GM18499 (cell line): ENCODE measurements around the gene SPTBN1.

Experiments
- ATAC-seq: cut with Tn5 transposase; IDR thresholded peaks from one replicate; pipeline ENCODE4 v1.9.1; 2021; ENCODE audit warnings: moderate number of reproducible peaks; ENCODE audit not compliant: insufficient read depth, unreplicated experiment

SPTBN1 gene

GRCh38 chr2:54582987-54583386, 126.9 kb downstream of the SPTBN1 start:
- ATAC-seq = no peak

DNA sequence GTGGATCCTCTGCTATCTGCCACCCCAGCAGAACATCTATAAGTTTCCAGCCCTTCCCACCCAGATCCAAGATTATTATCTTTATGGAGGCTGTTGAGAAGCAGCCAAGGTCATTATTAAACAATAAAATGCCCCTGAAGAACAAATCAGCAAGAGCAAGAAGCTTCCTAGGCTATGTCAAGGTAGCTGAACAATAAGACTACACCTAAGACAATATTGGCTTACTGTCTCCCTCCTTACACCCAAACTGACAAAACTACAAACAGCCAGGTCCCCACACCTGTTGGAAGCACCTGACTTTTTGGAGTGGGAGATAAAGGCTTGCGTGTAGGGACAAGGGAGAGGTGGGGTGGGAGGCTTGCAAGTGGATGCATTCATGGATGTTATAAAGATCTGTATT, 128.5 kb downstream of the SPTBN1 start:
- no peak for ATAC-seq

DNA sequence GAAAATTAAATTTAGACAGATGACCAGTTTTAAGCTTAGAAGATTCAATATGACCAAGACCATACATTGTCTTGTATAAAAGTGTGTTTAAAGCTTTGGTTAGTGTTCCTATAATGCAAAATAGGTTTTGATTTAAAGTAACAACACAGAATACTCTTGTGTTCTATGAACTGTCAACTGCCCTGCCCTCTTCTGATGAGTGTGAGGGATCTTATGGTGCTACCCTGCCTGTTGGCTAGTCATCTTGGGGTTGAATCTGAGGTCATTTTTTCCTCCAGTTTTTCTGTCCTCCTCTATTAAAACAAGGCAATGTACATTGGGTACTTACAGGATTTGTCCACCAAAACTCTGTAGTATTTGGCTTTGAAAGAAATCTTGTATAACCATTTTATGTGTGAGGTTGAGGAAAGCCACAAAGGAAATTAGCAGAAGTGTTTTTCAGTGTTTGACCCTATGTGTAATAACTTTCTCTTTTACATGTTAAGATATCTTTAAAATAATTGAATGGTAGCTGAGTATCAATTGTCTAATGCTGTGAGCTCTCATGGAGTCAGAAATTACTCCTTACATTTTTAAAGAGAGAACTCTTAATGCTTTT, 129.1 kb downstream of the SPTBN1 start:
- no peak for ATAC-seq

GRCh38 chr2:54586062-54586461, 129.9 kb downstream of the SPTBN1 start:
- ATAC-seq = no peak

GRCh38 chr2:54586494-54586893, 130.4 kb downstream of the SPTBN1 start:
- no peak for ATAC-seq

- no peak for ATAC-seq
Measured at GRCh38 chr2:54587171-54588016, 131.3 kb downstream of the SPTBN1 start.

- ATAC-seq = peak; percentile 40
Measured at GRCh38 chr2:54588244-54588899, 132.2 kb downstream of the SPTBN1 start.

- no peak for ATAC-seq
Measured at GRCh38 chr2:54589038-54589339, 132.9 kb downstream of the SPTBN1 start.

DNA sequence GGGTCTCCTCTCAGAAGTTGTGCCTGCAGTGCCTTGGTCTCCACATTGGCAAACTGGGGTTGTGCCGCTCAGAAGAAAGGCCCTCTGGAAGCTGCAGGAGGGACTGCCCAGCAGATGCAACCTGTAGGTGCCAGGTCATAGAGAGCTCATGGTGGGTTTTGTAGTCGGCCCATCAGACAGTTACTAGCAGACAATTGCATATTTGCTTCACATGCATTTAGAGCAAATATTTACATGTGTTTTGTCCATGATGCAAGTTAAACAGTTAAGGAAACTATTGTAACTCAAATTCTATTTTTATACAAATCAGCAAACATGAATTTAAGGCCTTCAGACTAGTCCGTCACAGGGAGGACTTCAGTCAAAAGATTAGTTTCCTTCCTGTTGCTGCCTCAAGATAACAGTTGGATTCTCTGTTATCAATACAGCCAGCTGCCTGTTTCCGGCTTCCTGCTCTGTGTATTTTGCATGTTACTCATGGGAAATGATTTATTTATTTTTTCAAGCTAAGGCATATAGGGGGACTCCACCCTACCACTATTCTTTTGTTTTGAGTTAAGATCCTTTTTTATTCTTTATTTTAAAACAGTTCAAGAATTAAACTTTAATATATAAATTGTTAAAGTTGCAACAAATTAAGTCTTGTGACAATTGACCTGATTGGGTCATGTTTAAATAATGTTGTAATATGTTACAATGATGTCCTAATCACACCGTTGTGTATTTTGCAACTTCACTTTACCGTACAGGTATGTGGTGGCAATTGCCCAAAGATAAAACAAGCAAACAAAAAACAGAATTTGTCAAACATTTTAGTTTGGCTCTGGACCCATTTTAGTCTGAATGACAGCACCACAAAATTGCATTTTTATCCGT, 133.5 kb downstream of the SPTBN1 start:
- peak; percentile 41 for ATAC-seq

- no peak for ATAC-seq
Measured at GRCh38 chr2:54590216-54591120, 134.3 kb downstream of the SPTBN1 start.

GRCh38 chr2:54591551-54591950, 135.4 kb downstream of the SPTBN1 start:
- ATAC-seq = no peak

DNA sequence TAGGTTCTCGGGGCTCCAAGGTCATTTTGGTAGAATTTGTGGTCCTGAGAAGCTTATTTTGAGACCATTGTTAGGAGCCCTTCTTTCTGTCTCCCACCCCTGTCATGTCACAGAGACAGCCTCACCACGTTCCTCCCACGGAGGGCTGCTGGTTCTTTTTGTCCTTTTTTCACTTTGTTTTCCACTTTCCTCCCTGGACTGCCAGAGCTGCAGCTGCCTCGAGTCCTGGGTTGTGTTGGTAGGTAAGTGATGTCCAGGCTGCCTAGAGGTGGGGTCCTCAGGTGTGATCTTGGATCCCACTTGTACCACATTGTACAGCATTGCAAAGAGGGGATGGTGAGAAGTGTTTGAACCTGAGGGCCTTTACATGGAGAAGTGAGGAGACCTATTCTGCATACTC, 137.1 kb downstream of the SPTBN1 start:
- no peak for ATAC-seq

- ATAC-seq = no peak
Measured at GRCh38 chr2:54594048-54594447, 137.9 kb downstream of the SPTBN1 start.

- no peak for ATAC-seq
Measured at GRCh38 chr2:54595161-54595803, 139.2 kb downstream of the SPTBN1 start.

DNA sequence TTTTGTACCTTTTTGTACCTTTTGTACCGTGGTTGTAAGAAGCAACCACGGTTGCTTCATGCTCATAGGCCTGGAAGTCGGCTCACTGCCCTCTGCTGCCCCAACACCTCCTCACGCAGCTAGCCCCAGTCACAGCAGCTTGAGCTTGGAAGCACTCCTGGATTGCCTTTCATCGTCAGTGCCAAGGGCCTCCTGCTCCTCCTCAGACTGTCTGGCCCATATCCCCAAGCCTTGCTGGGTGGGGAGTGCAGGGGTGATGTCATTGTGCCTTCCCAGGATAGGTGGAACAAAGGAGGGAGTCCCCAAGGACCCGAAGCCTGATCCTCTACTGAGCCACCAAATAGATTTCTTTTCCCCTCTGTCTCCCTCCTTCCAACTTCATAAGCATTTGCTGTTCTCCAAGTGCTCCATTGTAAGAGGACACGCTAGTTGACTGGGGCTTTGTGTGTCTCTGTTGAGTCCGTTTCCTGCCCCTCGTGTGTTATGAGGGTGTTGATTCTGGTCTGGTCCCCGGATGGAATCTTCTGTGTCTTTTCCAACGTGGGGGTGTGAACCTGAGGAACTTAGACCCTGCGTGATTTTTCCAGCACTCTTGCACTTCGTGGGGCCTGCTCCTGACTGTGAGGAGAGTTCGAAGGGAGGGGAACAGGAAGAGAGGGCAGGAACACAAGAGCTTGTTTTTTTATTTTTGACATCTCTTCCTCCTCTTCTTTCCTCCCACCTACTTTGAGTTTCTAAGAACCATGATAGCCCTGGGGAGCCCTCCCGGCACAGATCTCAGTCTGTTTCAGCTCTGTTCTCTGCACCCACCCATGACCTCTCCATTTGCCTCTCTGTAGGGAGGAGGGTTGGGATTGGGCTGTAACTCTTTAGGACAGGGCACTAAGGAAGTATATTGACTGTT, 140.1 kb downstream of the SPTBN1 start:
- ATAC-seq = no peak

DNA sequence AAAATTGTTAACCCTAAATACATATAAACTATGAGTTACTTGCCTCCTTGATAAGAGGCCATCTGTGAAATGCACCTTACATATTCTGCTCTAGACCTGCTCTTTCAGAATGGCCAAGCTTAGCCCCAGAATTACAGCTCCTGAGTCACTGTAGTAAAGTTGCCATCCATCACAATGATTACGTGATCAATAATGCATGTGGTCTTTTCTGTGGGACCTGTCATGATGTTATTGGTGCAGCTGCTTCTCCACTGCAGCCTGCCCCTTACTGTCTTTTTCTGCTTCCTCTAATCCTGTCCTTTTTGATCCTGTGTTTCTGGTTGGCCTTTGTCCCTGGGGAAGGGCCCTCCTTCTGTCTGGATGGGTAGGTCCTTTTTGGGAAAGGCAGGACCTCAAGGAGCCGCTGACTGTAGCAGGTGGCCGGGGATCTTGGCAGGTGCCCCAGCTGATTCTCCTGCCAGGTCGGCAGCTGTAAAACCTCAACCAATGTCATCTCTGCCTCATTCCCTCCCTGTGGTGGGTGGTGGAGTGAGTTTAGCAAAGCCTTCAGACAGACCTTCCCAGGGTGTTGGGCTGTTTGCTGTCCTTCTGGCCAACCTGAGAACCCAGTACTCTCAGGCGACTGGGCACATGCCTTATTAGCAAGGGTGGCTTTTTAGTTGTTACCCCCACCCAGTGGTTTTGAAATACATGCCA, 141.2 kb downstream of the SPTBN1 start:
- ATAC-seq = no peak
